Brain microvascular endothelial cell (primary cell): ENCODE measurements around the gene KMT2D.

Experiments used
- DNase-seq: peaks from one replicate; pipeline ENCODE4 v3.0.0-alpha.2; 2020
- H3K27ac ChIP-seq: fragments of 250-450 bp; sonication (Bioruptor Pico); 2 replicates; pipeline ENCODE4 v1.5.1; 2020; ENCODE audit warnings: mild to moderate bottlenecking, moderate library complexity
- H3K27me3 ChIP-seq: fragments of 250-450 bp; sonication (Bioruptor Pico); replicated peaks from 2 replicates; pipeline ENCODE4 v1.5.1; 2020; ENCODE audit warnings: mild to moderate bottlenecking
- H3K36me3 ChIP-seq: fragments of 250-450 bp; sonication (Bioruptor Pico); replicated peaks from 2 replicates; pipeline ENCODE4 v1.5.1; 2020; ENCODE audit warnings: mild to moderate bottlenecking
- H3K4me3 ChIP-seq: 2 replicates; pipeline ENCODE4 v1.5.1; 2011; ENCODE audit warnings: low read depth, mild to moderate bottlenecking, control low read depth, low read length, moderate library complexity
- CTCF ChIP-seq: IDR thresholded peaks from 2 replicates; pipeline ENCODE4 v1.5.1; 2011; ENCODE audit warnings: low read depth, mild to moderate bottlenecking, moderate library complexity, low read length, control low read depth, inconsistent platforms; ENCODE audit errors: missing control alignments
- in situ Hi-C: cut with HindIII; loops from 2 replicates; pipeline ENCODE4 v1.10.0; 2017; ENCODE audit warnings: low sequenced_read_pairs, low pct_ligation_motif_present

Gene KMT2D

DNA sequence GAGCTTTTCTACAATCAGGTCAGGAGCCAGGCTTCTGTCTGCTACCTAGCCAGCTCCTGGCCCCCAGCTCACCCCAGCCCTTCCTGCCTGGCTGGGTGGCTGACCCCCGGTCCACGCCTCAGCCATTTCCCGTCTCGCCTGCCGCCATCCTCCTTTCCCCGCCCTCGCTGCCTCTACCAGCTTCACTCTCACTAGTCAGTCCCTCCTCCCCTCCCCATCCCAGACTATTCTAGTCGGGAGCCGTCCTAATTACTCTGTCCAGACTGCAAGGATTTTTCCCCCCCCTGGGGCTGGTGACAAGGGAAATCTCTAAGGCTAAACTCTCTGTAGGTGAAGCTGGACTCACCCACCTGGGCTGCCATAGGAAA is 33.2 kb upstream of the KMT2D start:
- Histone ChIP-seq H3K4me3 (no peak overlapping the region), H3K27ac (no peak overlapping the region), H3K36me3 (peaks cover 25% of the 10 kb centered on the region), H3K27me3 (peaks cover 12% of the 10 kb centered on the region)
- no peak for DNase-seq
- in situ Hi-C loops = no loop called here
- no peak for TF ChIP-seq CTCF

- H3K27me3 ChIP-seq = peaks cover 12% of the 10 kb centered on the region
- H3K36me3 ChIP-seq = peaks cover 17% of the 10 kb centered on the region
- DNase-seq = no peak
- in situ Hi-C loops = no loop called here
- no peak overlapping the region for H3K4me3 ChIP-seq
- TF ChIP-seq CTCF = no peak
- H3K27ac ChIP-seq = no peak overlapping the region
These were observed 32.3 kb upstream of the KMT2D start for GRCh38 chr12:49092816-49093406.

DNA sequence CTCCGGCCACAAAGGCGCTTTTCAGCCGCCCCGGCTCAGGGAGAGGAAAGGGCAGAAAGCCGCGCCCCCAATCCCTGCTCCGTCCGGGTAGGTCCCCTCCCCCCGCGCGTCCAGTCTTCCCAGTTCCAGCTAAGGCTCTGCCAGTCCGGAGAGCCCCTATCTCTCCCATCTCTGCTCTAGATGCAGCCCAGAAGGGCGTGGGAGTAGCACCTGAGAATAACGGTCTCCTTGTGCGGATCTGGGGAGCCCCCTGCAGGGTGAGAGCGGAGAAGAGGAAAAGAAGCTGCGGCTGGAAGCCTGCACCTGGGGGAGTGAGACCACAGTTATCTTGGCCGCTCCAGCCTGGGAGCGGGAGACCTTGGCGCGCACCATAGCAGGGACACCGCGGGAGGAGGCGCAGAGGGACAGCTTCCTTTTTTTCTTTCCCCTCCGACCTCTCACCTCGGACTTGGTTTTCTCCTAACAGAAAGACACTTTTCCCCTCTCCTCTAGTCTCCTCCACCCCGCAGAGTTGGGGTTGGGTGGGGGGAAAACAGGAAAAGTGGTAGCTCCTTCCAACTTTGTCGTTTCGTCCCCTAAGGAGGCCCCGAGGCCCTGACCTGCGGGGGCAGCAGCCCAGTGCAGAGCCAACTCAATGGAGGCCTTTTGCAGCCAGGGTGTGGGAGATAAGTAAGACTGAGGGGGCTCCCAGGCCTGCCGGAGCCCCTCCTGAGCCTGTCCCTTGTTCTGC is 31.7 kb upstream of the KMT2D start:
- H3K27me3 ChIP-seq = peaks cover 12% of the 10 kb centered on the region
- DNase-seq = no peak

DNA sequence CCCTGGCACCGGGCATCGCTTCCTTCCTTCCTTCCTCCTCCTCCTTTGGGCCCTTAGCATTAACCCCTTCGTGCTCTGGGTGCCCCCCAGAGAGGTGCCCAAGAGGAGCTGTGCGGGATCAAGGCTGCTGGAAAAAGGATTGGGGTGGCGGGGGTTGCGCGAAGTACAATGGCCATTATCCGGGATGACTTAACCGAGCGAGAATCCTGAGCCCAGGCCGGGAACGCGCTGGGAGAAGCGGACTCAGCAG is 31.2 kb upstream of the KMT2D start:
- H3K27me3 ChIP-seq = peaks cover 12% of the 10 kb centered on the region
- H3K36me3 ChIP-seq = peaks cover 5% of the 10 kb centered on the region
- no peak overlapping the region for H3K27ac ChIP-seq
- no peak for DNase-seq
- no peak for TF ChIP-seq CTCF
- H3K4me3 ChIP-seq = peak overlapping the region; percentile 40
- in situ Hi-C loops = no loop called here

More for the DNA sequence above, 31.7 kb upstream of the KMT2D start:
- in situ Hi-C loops = no loop called here
- Histone ChIP-seq H3K4me3 (peak overlapping the region; percentile 40), H3K27ac (no peak overlapping the region), H3K36me3 (peaks cover 10% of the 10 kb centered on the region)
- peak; percentile 71 for TF ChIP-seq CTCF

DNA sequence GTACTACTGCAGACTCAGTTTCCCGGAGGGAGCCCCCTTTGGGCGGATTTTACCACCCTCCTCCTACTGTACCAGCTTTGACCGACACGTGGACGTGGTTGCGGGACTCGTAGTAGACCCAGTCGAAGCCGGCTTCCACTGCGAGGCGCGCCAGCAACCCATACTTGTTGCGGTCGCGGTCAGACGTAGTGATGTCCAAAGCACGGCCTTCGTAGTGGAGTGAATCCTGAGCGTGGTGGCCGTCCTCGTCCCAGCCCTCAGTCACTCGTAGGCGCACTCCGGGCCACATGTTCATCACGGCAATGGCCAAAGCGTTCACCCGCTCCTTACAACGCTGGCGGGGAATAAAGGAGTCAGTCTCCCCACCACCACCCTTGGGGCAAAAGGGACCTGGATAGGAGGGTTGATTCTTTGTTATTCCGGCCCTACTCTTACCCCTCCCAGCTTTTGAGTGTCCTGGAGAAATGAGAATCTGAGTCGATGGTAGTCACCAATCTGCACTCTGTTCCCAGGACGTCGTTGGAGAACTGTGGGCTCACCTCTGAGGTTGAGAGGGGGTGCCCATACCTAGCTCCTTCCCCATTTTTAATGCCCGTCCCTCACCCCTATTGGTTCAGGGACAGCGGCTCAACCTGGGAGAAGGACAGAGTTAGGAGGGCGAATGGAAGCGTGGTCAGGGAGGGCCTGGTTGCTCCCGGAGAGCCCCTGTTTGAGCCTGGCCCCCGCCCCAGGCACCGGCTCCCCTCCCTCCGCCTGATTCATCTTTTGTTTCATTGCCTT is 30.7 kb upstream of the KMT2D start:
- no peak for TF ChIP-seq CTCF
- H3K27me3 ChIP-seq = peaks cover 12% of the 10 kb centered on the region
- no peak overlapping the region for H3K27ac ChIP-seq
- H3K4me3 ChIP-seq = peak overlapping the region; percentile 40
- in situ Hi-C loops = no loop called here
- DNase-seq = no peak
- H3K36me3 ChIP-seq = peaks cover 3% of the 10 kb centered on the region
